Measurements from ENCODE around the gene TPGS1. TPM values are rescaled to one million over a fixed set of nuclear protein-coding genes. Genes with fewer than 3 reads are reported as not detected.

The TPGS1 gene
- total and polyA plus RNA-seq, 2 donors (not counting 3 experiments of a cell fraction or from before 2014, with no cell fraction given), result 20.9 to 24.7 TPM

DNA sequence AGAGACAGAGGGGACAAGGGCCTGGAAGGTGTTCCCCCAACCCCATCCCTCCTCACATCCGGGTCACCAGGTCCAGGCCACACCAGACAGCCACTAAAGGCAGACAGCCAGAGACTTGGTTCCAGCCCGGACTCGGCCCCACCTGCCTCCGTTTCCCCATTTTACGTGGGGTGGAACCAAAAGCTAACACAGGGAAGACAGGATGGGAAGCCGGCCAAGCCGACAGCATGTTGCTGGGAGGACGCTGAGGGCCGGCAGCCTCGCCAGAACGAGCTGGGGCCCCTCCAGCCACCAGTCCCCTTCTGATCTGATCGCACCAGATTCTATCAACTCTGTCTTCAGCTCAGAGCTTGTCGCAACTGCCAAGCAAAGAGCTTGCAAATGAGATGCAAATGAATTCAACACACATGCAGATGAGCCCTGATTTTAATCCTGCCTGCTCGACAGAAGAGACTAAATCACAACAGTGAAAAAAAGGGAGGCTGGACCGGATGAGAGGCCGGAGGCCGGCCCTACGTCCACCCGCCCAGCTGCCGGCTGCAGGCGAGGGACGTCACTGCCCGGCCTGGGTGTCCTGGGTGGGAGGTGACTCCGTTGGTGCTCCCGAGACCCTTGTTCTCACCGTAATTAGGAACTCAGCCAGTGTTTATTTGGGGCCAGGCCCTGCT, 28.9 kb upstream of the TPGS1 start:
- no peaks in the 10 kb centered on the region for H3K27me3 ChIP-seq (ENCODE audit: control insufficient read depth in 2 of 2, insufficient read depth in 2 of 2, low read length in 2 of 2)
- ChIA-PET CTCF (interaction anchor here (1.1 to 2.0 kb wide), 2 partner anchors 32 to 94 kb away, joined by 3 to 6 read pairs; no protein-coding TSS in a partner anchor), POLR2A (no interaction called here)
- no peak overlapping the region for H3K4me2 ChIP-seq (ENCODE audit: insufficient read depth, low read length)
- H3K4me3 ChIP-seq (replicated peaks in 1 of 3; ENCODE audit: insufficient read depth in 1 of 3, low read depth in 1 of 3, low read length in 3 of 3), result no peak overlapping the region
- H3K9me3 ChIP-seq (replicated peaks; ENCODE audit: control insufficient read depth, insufficient read depth, low read length), result peaks cover 6% of the 10 kb centered on the region
- dilution Hi-C loops (cut with MboI; ENCODE audit: extremely low pct_ligation_motif_present, low sequenced_read_pairs) (no loop called here), intact Hi-C loops (cut with micrococcal nuclease) (no loop called here)
- DNase-seq (ENCODE audit: low read depth, low spot score) (no peak), FAIRE-seq (no peak)
- H3K27ac ChIP-seq (ENCODE audit: insufficient read depth, low read depth, low read length), result no peak overlapping the region
- no peaks in the 10 kb centered on the region for H4K20me1 ChIP-seq (replicated peaks; ENCODE audit: control insufficient read depth, extremely low read depth, insufficient read depth, low read length)
- no peaks in the 10 kb centered on the region for H3K79me2 ChIP-seq (ENCODE audit: control insufficient read depth, insufficient read depth, low read length)
- H3K4me1 ChIP-seq (ENCODE audit: control insufficient read depth, extremely low read depth, insufficient read depth, low read length), result no peaks in the 10 kb centered on the region
- BruUV-seq (replicated peaks), result no TSS peak
- no peak overlapping the region for H3K9ac ChIP-seq (replicated peaks; ENCODE audit: extremely low read depth, insufficient read depth, low read length)
- TF ChIP-seq POLR2A (IDR thresholded peaks at IDR 0.05; ENCODE audit: low read depth, low read length) (no peak), POLR2AphosphoS5 (IDR thresholded peaks at IDR 0.05; ENCODE audit: insufficient read depth, low read depth, low read length) (no peak), JUN (IDR thresholded peaks at IDR 0.05; ENCODE audit: borderline replicate concordance, insufficient read depth, insufficient read length, low read depth) (no peak), GATA2 (IDR thresholded peaks at IDR 0.05; ENCODE audit: insufficient read depth, insufficient read length, low read depth, low read length) (no peak), MYC (IDR thresholded peaks at IDR 0.05; ENCODE audit: low read depth, low read length) (no peak), FOS (IDR thresholded peaks at IDR 0.05; ENCODE audit: borderline replicate concordance, insufficient read depth, low read length) (no peak)
- TF ChIP-seq, protein P1, sequence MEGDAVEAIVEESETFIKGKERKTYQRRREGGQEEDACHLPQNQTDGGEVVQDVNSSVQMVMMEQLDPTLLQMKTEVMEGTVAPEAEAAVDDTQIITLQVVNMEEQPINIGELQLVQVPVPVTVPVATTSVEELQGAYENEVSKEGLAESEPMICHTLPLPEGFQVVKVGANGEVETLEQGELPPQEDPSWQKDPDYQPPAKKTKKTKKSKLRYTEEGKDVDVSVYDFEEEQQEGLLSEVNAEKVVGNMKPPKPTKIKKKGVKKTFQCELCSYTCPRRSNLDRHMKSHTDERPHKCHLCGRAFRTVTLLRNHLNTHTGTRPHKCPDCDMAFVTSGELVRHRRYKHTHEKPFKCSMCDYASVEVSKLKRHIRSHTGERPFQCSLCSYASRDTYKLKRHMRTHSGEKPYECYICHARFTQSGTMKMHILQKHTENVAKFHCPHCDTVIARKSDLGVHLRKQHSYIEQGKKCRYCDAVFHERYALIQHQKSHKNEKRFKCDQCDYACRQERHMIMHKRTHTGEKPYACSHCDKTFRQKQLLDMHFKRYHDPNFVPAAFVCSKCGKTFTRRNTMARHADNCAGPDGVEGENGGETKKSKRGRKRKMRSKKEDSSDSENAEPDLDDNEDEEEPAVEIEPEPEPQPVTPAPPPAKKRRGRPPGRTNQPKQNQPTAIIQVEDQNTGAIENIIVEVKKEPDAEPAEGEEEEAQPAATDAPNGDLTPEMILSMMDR (IDR thresholded peaks at IDR 0.05; ENCODE audit: extremely low read depth in 1 of 2, insufficient read depth in 1 of 2, low read depth in 1 of 2, low read length in 2 of 2), result no peak
- TF ChIP-seq, protein P2, sequence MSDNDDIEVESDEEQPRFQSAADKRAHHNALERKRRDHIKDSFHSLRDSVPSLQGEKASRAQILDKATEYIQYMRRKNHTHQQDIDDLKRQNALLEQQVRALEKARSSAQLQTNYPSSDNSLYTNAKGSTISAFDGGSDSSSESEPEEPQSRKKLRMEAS (IDR thresholded peaks at IDR 0.05; ENCODE audit: insufficient read depth, insufficient read length), result no peak
- no peak overlapping the region for H2AFZ ChIP-seq (ENCODE audit: low read depth, low read length)
- H3K9me1 ChIP-seq (replicated peaks; ENCODE audit: control insufficient read depth, extremely low read depth, insufficient read depth, low read length), result no peaks in the 10 kb centered on the region
- no peaks in the 10 kb centered on the region for H3K36me3 ChIP-seq (ENCODE audit: control insufficient read depth in 2 of 2, extremely low read depth in 1 of 2, insufficient read depth in 2 of 2, low read length in 2 of 2)

All from endothelial cell of umbilical vein (primary cell).